ENCODE measurements around the gene PCYT2.

The PCYT2 gene

GRCh38 chr17:81888988-81889595 is 22.1 kb downstream of the PCYT2 start:
- in situ Hi-C loops (cut with HindIII; ENCODE audit: low pct_ligation_motif_present, low pct_unique_long_range_greater_than_20kb, low sequenced_read_pairs): no loop called here
- DNase-seq: no peak

GRCh38 chr17:81888105-81888987 is 22.9 kb downstream of the PCYT2 start:
- in situ Hi-C loops (cut with HindIII; ENCODE audit: low pct_ligation_motif_present, low pct_unique_long_range_greater_than_20kb, low sequenced_read_pairs): no loop called here
- DNase-seq: no peak

GRCh38 chr17:81885869-81886548 is 25.2 kb downstream of the PCYT2 start:
- DNase-seq: peak; percentile 93
- in situ Hi-C loops (cut with HindIII; ENCODE audit: low pct_ligation_motif_present, low pct_unique_long_range_greater_than_20kb, low sequenced_read_pairs): no loop called here

GRCh38 chr17:81885454-81885853 is 25.7 kb downstream of the PCYT2 start:
- in situ Hi-C loops (cut with HindIII; ENCODE audit: low pct_ligation_motif_present, low pct_unique_long_range_greater_than_20kb, low sequenced_read_pairs): no loop called here
- no peak for DNase-seq

- no peak for DNase-seq
- in situ Hi-C loops (cut with HindIII; ENCODE audit: low pct_ligation_motif_present, low pct_unique_long_range_greater_than_20kb, low sequenced_read_pairs): no loop called here
Observed at GRCh38 chr17:81884968-81885367, 26.2 kb downstream of the PCYT2 start.

- no peak for DNase-seq
- in situ Hi-C loops (cut with HindIII; ENCODE audit: low pct_ligation_motif_present, low pct_unique_long_range_greater_than_20kb, low sequenced_read_pairs): no loop called here
Observed at GRCh38 chr17:81884520-81884919, 26.7 kb downstream of the PCYT2 start.

GRCh38 chr17:81879121-81879520 is 32.1 kb downstream of the PCYT2 start:
- DNase-seq: no peak
- in situ Hi-C loops (cut with HindIII; ENCODE audit: low pct_ligation_motif_present, low pct_unique_long_range_greater_than_20kb, low sequenced_read_pairs): no loop called here

- in situ Hi-C loops (cut with HindIII; ENCODE audit: low pct_ligation_motif_present, low pct_unique_long_range_greater_than_20kb, low sequenced_read_pairs): no loop called here
- DNase-seq: no peak
Observed at GRCh38 chr17:81878294-81878693, 32.9 kb downstream of the PCYT2 start.

- in situ Hi-C loops (cut with HindIII; ENCODE audit: low pct_ligation_motif_present, low pct_unique_long_range_greater_than_20kb, low sequenced_read_pairs): no loop called here
- no peak for DNase-seq
Observed at GRCh38 chr17:81877569-81877968, 33.6 kb downstream of the PCYT2 start.

- DNase-seq: peak; percentile 90
- in situ Hi-C loops (cut with HindIII; ENCODE audit: low pct_ligation_motif_present, low pct_unique_long_range_greater_than_20kb, low sequenced_read_pairs): no loop called here
Observed at GRCh38 chr17:81871387-81872230, 39.6 kb downstream of the PCYT2 start.

- in situ Hi-C loops (cut with HindIII; ENCODE audit: low pct_ligation_motif_present, low pct_unique_long_range_greater_than_20kb, low sequenced_read_pairs): no loop called here
- no peak for DNase-seq
Observed at GRCh38 chr17:81870981-81871386, 40.2 kb downstream of the PCYT2 start, which contains the start of gene ARHGDIA. Gene ARHGDIA, minus strand, starts transcription at chr17:81871337. Its CDS starts 1,407 bp downstream, at chr17:81869930.

GRCh38 chr17:81870131-81870980 is 40.8 kb downstream of the PCYT2 start:
- peak; percentile 51 for DNase-seq
- in situ Hi-C loops (cut with HindIII; ENCODE audit: low pct_ligation_motif_present, low pct_unique_long_range_greater_than_20kb, low sequenced_read_pairs): no loop called here

- in situ Hi-C loops (cut with HindIII; ENCODE audit: low pct_ligation_motif_present, low pct_unique_long_range_greater_than_20kb, low sequenced_read_pairs): no loop called here
Observed at GRCh38 chr17:81869221-81870130, 41.7 kb downstream of the PCYT2 start.

GRCh38 chr17:81868674-81869220 is 42.5 kb downstream of the PCYT2 start:
- in situ Hi-C loops (cut with HindIII; ENCODE audit: low pct_ligation_motif_present, low pct_unique_long_range_greater_than_20kb, low sequenced_read_pairs): no loop called here
- DNase-seq: peak; percentile 51

More at GRCh38 chr17:81869221-81870130, 41.7 kb downstream of the PCYT2 start:
- no peak for DNase-seq

- in situ Hi-C loops (cut with HindIII; ENCODE audit: low pct_ligation_motif_present, low pct_unique_long_range_greater_than_20kb, low sequenced_read_pairs): no loop called here
- DNase-seq: no peak
Observed at GRCh38 chr17:81867991-81868673, 43.1 kb downstream of the PCYT2 start.
